Measurements from ENCODE around the gene OR10G2.

The OR10G2 gene

GRCh38 chr14:21589317-21589716 is 45.4 kb downstream of the OR10G2 start:
- in situ Hi-C loops (cut with MboI; ENCODE audit: low sequenced_read_pairs): no loop called here

Data from hTERT RPE-1 (cell line).